Common myeloid progenitor, CD34-positive (primary cell): ENCODE results near the gene CTNNA2.

Source experiments
- CTCF ChIA-PET: fragments of 350-600 bp; sonication (Branson Sonifier 250); formaldehyde crosslinking; loops from one replicate; lab custom pipeline; 2021; ENCODE audit warnings: antibody characterized with exemption; lab: Charles Lee
- POLR2A ChIA-PET: fragments of 350-600 bp; sonication (Branson Sonifier 250); formaldehyde crosslinking; loops from one replicate; lab custom pipeline; 2021; ENCODE audit warnings: antibody characterized with exemption; lab: Charles Lee
- DNase-seq, 3 donors: peaks; one replicate each; pipeline versions ENCODE4 v3.0.0 to v3.0.0-alpha.2; 2013
- H3K27ac ChIP-seq, 2 experiments: 1 replicate in 1 of 2; 2 replicates in 1 of 2; pipeline ENCODE4 v1.7.0; 2013; ENCODE audit warnings: inconsistent platforms in 2 of 2, low read length in 2 of 2, mild to moderate bottlenecking in 2 of 2, low read depth in 1 of 2, moderate library complexity in 1 of 2; ENCODE audit not compliant: severe bottlenecking in 2 of 2, insufficient read depth in 1 of 2, poor library complexity in 1 of 2
- H3K27me3 ChIP-seq, 5 experiments: replicated peaks in 2 of 5; 1 replicate in 3 of 5; 2 replicates in 2 of 5; pipeline versions ENCODE4 v1.6.1 to v1.7.0; 2013; ENCODE audit warnings: low read length in 4 of 5, mild to moderate bottlenecking in 2 of 5, moderate library complexity in 2 of 5, inconsistent platforms in 1 of 5; ENCODE audit not compliant: insufficient read depth in 5 of 5, control insufficient read depth in 4 of 5
- H3K36me3 ChIP-seq, 4 experiments: 1 replicate in 2 of 4; 2 replicates in 2 of 4; pipeline versions ENCODE4 v1.6.1 to v1.7.0; 2013; ENCODE audit warnings: low read length in 3 of 4, control low read depth in 1 of 4, mild to moderate bottlenecking in 1 of 4; ENCODE audit not compliant: control insufficient read depth in 4 of 4, insufficient read depth in 4 of 4
- H3K4me1 ChIP-seq, 4 experiments: 1 replicate in 3 of 4; 2 replicates in 1 of 4; pipeline versions ENCODE4 v1.6.1 to v1.7.1; 2013; ENCODE audit warnings: low read length in 3 of 4, mild to moderate bottlenecking in 3 of 4, control low read depth in 1 of 4, inconsistent platforms in 1 of 4, moderate library complexity in 1 of 4; ENCODE audit not compliant: control insufficient read depth in 4 of 4, insufficient read depth in 4 of 4; ENCODE audit errors: control extremely low read depth in 1 of 4
- H3K4me3 ChIP-seq, 7 experiments: 1 replicate in 4 of 7; 2 replicates in 3 of 7; pipeline versions ENCODE4 v1.5.1 to v1.7.0; 2013; ENCODE audit warnings: mild to moderate bottlenecking in 7 of 7, low read length in 6 of 7, moderate library complexity in 6 of 7, inconsistent platforms in 2 of 7, low read depth in 2 of 7, control low read depth in 1 of 7; ENCODE audit not compliant: insufficient read depth in 4 of 7, control insufficient read depth in 1 of 7; ENCODE audit errors: extremely low read depth in 1 of 7
- H3K9me3 ChIP-seq, 5 experiments: 1 replicate in 4 of 5; 2 replicates in 1 of 5; pipeline versions ENCODE4 v1.6.1 to v1.7.1; 2013; ENCODE audit warnings: low read length in 4 of 5, mild to moderate bottlenecking in 2 of 5, inconsistent platforms in 1 of 5, low read depth in 1 of 5, moderate library complexity in 1 of 5; ENCODE audit not compliant: control insufficient read depth in 4 of 5, insufficient read depth in 2 of 5; ENCODE audit errors: control extremely low read depth in 1 of 5
- WGBS: methylation state at CpG from one replicate; pipeline ENCODE4 v1.1.5; 2013; ENCODE audit not compliant: insufficient coverage; 5-methylcytosine and 5-hydroxymethylcytosine counted together

Gene CTNNA2

DNA sequence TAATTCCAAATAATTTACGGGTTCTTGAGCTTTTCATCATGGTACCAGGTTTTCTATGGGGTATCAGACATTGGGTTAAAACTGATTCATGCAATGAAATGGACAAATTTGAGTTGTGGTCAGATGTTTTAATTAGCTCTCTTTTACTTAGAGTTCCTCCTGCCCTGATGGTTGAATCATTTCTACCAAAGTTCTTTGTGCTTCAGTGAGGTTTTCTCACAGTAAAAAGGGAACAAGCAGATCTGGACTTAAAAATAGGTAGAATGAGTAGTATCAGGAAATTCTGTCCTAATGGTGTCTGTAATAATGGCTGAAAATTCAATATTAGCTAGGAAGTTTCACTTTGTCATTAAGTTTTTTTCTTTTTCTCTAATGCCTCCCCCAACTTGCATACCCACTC is 951.4 kb downstream of the CTNNA2 start:
- H3K27me3 ChIP-seq = no peaks in the 10 kb centered on the region
- WGBS = no CpG with 5 or more reads among the region's 1 CpG
- no peaks in the 10 kb centered on the region for H3K4me1 ChIP-seq
- no peak for DNase-seq
- H3K4me3 ChIP-seq = no peak overlapping the region
- POLR2A ChIA-PET = no interaction called here
- no peaks in the 10 kb centered on the region for H3K36me3 ChIP-seq
- no peaks in the 10 kb centered on the region for H3K9me3 ChIP-seq
- CTCF ChIA-PET = no interaction called here
- H3K27ac ChIP-seq = no peak overlapping the region

DNA sequence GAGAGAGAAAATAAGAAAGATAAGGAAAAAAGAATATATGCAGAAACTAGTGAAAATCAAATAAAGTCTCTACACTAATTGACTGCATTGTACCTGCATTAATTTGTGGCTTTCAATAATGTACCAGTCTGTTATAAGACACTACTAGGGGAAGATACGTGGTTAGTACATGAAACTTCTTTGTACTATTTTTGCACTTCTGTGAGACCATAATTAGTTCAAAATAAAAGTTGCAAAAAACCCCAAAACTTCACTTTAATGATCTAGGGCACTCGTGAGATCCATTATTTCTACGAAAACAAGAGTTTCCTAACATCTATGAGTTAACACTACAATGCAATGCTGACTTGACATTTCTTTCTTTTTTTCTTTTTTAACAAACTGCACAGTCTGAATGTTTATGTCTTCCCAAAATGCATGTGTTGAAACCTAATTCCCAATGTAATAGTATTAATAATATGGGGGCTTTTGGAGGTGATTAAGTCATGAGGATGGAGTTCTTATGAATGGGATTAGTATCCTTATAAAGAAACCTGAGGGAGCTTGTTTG is 954.5 kb downstream of the CTNNA2 start:
- H3K27me3 ChIP-seq = no peaks in the 10 kb centered on the region
- CTCF ChIA-PET = no interaction called here
- no peaks in the 10 kb centered on the region for H3K36me3 ChIP-seq
- H3K9me3 ChIP-seq = no peaks in the 10 kb centered on the region
- DNase-seq = no peak
- 94% methylated on average over 2 of the region's 3 CpGs for WGBS
- H3K27ac ChIP-seq = no peak overlapping the region
- H3K4me3 ChIP-seq = no peak overlapping the region
- H3K4me1 ChIP-seq = no peaks in the 10 kb centered on the region
- POLR2A ChIA-PET = no interaction called here

GRCh38 chr2:80469428-80469827 is 956.6 kb downstream of the CTNNA2 start:
- Histone ChIP-seq H3K4me1 (no peaks in the 10 kb centered on the region), H3K27me3 (no peaks in the 10 kb centered on the region), H3K9me3 (no peaks in the 10 kb centered on the region), H3K4me3 (no peak overlapping the region), H3K27ac (no peak overlapping the region), H3K36me3 (no peaks in the 10 kb centered on the region)
- no peak for DNase-seq
- POLR2A ChIA-PET = no interaction called here
- 87% methylated on average over 1 of the region's 1 CpG for WGBS
- CTCF ChIA-PET = no interaction called here

DNA sequence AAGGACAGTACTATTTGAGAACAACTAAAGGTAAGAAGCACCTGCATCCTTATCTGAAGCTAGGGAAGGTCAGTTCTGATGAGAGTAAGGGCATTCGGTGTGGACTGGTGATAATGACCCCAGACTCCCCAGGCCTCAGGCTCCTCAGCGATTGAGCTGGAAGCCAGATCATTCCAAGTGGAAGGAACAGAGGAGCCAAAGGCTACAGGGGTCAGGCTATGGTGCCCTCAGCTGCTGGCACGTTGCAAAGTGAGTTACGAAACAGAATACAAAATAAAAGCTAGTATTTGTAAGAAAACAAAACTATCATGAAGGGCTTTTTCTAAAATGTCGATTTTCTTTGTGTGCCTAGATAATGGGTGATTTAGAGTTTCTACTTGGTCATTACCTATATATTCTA is 960.2 kb downstream of the CTNNA2 start:
- no peaks in the 10 kb centered on the region for H3K36me3 ChIP-seq
- no peak for DNase-seq
- no peak overlapping the region for H3K27ac ChIP-seq
- no peaks in the 10 kb centered on the region for H3K4me1 ChIP-seq
- ChIA-PET CTCF (no interaction called here), POLR2A (no interaction called here)
- H3K4me3 ChIP-seq = no peak overlapping the region
- H3K27me3 ChIP-seq = no peaks in the 10 kb centered on the region
- 100% methylated on average over 2 of the region's 5 CpGs for WGBS
- no peaks in the 10 kb centered on the region for H3K9me3 ChIP-seq

DNA sequence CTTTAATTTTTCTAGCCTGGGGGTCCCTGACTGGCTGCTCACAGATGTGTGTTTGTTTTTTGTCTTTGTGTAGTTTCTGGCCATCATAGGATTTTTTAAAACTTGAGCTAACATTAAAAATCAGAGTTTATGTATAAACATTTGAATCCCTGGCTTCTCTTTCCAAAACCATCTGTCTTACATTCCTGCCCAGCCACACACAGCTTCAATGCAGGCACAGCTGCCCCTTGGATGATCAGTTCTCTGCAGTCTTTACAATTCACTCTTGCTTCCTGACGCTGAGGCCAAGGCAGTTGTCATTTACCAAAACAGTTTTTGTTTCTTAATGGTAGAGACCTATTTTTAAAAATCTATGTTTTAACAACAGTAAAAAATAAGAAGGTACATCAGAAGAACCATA is 960.9 kb downstream of the CTNNA2 start:
- Histone ChIP-seq H3K36me3 (no peaks in the 10 kb centered on the region), H3K4me1 (no peaks in the 10 kb centered on the region), H3K4me3 (no peak overlapping the region), H3K27me3 (no peaks in the 10 kb centered on the region), H3K27ac (no peak overlapping the region), H3K9me3 (no peaks in the 10 kb centered on the region)
- ChIA-PET CTCF (no interaction called here), POLR2A (no interaction called here)
- no peak for DNase-seq
- WGBS = no CpG with 5 or more reads among the region's 1 CpG

- Histone ChIP-seq H3K4me3 (no peak overlapping the region), H3K4me1 (no peaks in the 10 kb centered on the region), H3K36me3 (no peaks in the 10 kb centered on the region), H3K27me3 (no peaks in the 10 kb centered on the region), H3K27ac (no peak overlapping the region), H3K9me3 (no peaks in the 10 kb centered on the region)
- ChIA-PET CTCF (interaction anchor here (0.9 to 1.1 kb wide), 2 partner anchors 23 to 149 kb away, joined by 3 read pairs; no protein-coding TSS in a partner anchor), POLR2A (no interaction called here)
- no peak for DNase-seq
- no CpG with 5 or more reads among the region's 3 CpGs for WGBS
Measured at GRCh38 chr2:80475970-80476369, 963.1 kb downstream of the CTNNA2 start.

GRCh38 chr2:80476535-80477117 is 963.8 kb downstream of the CTNNA2 start:
- Histone ChIP-seq H3K4me1 (no peaks in the 10 kb centered on the region), H3K36me3 (no peaks in the 10 kb centered on the region), H3K4me3 (no peak overlapping the region), H3K27me3 (no peaks in the 10 kb centered on the region), H3K27ac (no peak overlapping the region), H3K9me3 (no peaks in the 10 kb centered on the region)
- WGBS = no CpG with 5 or more reads among the region's 2 CpGs
- DNase-seq = no peak
- ChIA-PET POLR2A (no interaction called here), CTCF (interaction anchor here (0.9 to 1.1 kb wide), 2 partner anchors 23 to 149 kb away, joined by 3 read pairs; no protein-coding TSS in a partner anchor)
